Karpas-422 (cell line): ENCODE measurements around the gene FIBP. TPM values are rescaled to one million over a fixed set of nuclear protein-coding genes. Genes with fewer than 3 reads are reported as not detected.
A peak's percentile ranks its signal among the peaks of the same experiment; 100 is the strongest.

ENCODE experiments used
- DNase-seq: peaks from one replicate; pipeline ENCODE4 v3.0.0-alpha.2; 2015
- H2AFZ ChIP-seq: fragments of 200-600 bp; sonication (generic); 2 replicates; pipeline ENCODE4 v1.6.1; 2014; ENCODE audit warnings: antibody characterized with exemption, low read length, mixed read lengths
- H3K27ac ChIP-seq: fragments of 200-600 bp; sonication (generic); 2 replicates; pipeline ENCODE4 v1.5.1; 2014; ENCODE audit warnings: mild to moderate bottlenecking, low read length, moderate library complexity
- H3K27me3 ChIP-seq: fragments of 200-600 bp; sonication (generic); 2 replicates; pipeline ENCODE4 v1.6.1; 2014; ENCODE audit warnings: low read length, mixed read lengths
- H3K36me3 ChIP-seq: fragments of 200-600 bp; sonication (generic); 2 replicates; pipeline ENCODE4 v1.6.1; 2014; ENCODE audit warnings: low read length, mixed read lengths; ENCODE audit not compliant: insufficient read depth
- H3K4me1 ChIP-seq: fragments of 200-600 bp; sonication (generic); 2 replicates; pipeline ENCODE4 v1.6.1; 2014; ENCODE audit warnings: mild to moderate bottlenecking, low read length, mixed read lengths
- H3K4me2 ChIP-seq: fragments of 200-600 bp; sonication (generic); 2 replicates; pipeline ENCODE4 v1.6.1; 2014; ENCODE audit warnings: low read length, low read depth, mild to moderate bottlenecking; ENCODE audit not compliant: poor library complexity, severe bottlenecking
- H3K4me3 ChIP-seq: fragments of 200-600 bp; sonication (generic); 2 replicates; pipeline ENCODE4 v1.5.1; 2014; ENCODE audit warnings: mild to moderate bottlenecking, antibody characterized with exemption, low read length, mixed read lengths
- H3K79me2 ChIP-seq: fragments of 200-600 bp; sonication (generic); 2 replicates; pipeline ENCODE4 v1.6.1; 2014; ENCODE audit warnings: mild to moderate bottlenecking, low read length, mixed read lengths
- H3K9ac ChIP-seq: fragments of 200-600 bp; sonication (generic); 2 replicates; pipeline ENCODE4 v1.6.0; 2014; ENCODE audit warnings: low read length
- H3K9me2 ChIP-seq: fragments of 200-600 bp; sonication (generic), shearing (Covaris generic); replicated peaks from 2 replicates; pipeline ENCODE4 v1.6.0; 2014; ENCODE audit warnings: mild to moderate bottlenecking, low read length, moderate library complexity; ENCODE audit not compliant: insufficient read depth
- H3K9me3 ChIP-seq: fragments of 300-700, 200-600 bp; sonication (generic); 2 replicates; pipeline ENCODE4 v1.6.1; 2014; ENCODE audit warnings: low read length, mixed read lengths
- H4K20me1 ChIP-seq: fragments of 200-600 bp; sonication (generic); 2 replicates; pipeline ENCODE4 v1.6.1; 2014; ENCODE audit warnings: mild to moderate bottlenecking, antibody characterized with exemption, low read length, low read depth; ENCODE audit not compliant: insufficient read depth
- total RNA-seq: library from RNA; depleted of rRNA; stranded (reverse); fragments of >200 nt; shearing (Covaris generic); gene quantifications from 2 replicates; pipeline ENCODE4 v1.2.3, GENCODE V29; 2014; ENCODE audit warnings: low replicate concordance

The FIBP gene
- total RNA-seq, 1 experiment from 2014 or later = 207 TPM

DNA sequence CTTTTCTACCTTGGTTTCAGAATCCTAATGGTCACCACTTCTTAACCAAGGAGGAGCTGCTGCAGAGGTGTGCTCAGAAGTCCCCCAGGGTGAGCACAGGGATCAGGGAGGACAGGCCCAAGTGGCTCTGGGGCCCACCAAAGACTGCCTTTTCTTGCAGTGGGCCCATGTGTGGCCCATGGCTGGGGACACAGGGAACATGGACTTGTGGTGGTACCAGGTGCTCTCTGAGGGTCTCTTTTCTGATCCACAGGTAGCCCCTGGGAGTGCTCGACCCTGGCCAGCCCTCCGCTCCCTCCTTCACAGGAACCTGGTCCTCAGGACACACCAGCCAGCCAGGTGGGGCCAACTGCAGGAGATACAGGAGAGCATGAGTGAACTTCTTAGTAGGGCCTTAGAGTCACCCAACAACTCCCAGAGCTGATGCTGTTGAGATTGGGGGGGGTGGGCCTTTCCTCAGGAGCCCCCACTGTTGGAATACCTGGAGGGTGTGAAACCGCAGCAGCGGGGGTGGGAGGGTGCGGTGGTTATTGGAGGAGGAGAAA is 26.0 kb downstream of the FIBP start:
- H3K4me3 ChIP-seq = peak overlapping the region; percentile 91; the same call in 1 of the 2 replicates
- peaks cover 27% of the 10 kb centered on the region for H3K4me1 ChIP-seq
- no peaks in the 10 kb centered on the region for H3K9me3 ChIP-seq
- peak overlapping the region; percentile 87 for H3K9ac ChIP-seq
- no peaks in the 10 kb centered on the region for H3K9me2 ChIP-seq
- H4K20me1 ChIP-seq = peaks cover 9% of the 10 kb centered on the region; the same call in 1 of the 2 replicates
- H3K79me2 ChIP-seq = peaks cover 21% of the 10 kb centered on the region
- no peak overlapping the region for H3K27ac ChIP-seq
- H3K27me3 ChIP-seq = no peaks in the 10 kb centered on the region
- peaks cover 20% of the 10 kb centered on the region for H3K36me3 ChIP-seq
- no peak for DNase-seq
- peak overlapping the region; percentile 88 for H3K4me2 ChIP-seq
- H2AFZ ChIP-seq = no peak overlapping the region

DNA sequence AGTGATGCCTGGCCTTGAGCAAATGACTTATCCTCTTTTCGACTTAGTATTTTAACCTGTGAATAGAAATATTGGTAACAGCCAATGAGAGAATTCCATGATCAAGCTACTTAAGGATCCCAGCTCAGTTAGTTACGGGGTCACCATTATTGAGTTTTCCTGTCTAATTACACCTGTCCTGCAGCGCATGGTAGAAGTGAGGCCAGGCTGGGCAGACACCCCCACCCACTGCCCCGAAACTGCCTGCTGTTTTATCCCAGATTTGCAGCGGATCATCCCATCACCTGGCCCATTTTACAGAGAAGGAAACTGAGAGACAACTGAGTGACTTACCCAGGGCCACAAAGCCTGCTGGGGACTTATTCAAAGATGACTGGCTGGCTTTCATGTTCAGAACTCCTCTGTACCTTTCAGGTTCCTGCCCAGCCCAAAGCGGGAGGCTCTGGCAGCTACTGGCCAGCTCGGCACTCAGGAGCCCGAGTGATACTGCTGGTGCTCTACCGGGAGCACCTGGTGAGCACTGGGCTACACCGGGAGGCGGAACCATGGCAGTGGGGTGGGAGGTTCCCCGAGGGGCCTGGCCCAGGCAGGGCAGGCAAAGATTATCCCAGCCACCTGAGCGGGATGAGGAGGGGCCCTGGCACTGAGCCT is 26.6 kb downstream of the FIBP start:
- Histone ChIP-seq H3K9me3 (no peaks in the 10 kb centered on the region), H3K4me2 (peak overlapping the region; percentile 88), H3K27me3 (no peaks in the 10 kb centered on the region), H3K4me3 (peak overlapping the region; percentile 91), H3K27ac (peak overlapping the region; percentile 90; the same call in 1 of the 2 replicates), H2AFZ (no peak overlapping the region), H3K4me1 (peaks cover 27% of the 10 kb centered on the region), H3K79me2 (peaks cover 27% of the 10 kb centered on the region), H4K20me1 (peaks cover 9% of the 10 kb centered on the region), H3K36me3 (peaks cover 22% of the 10 kb centered on the region), H3K9ac (peak overlapping the region; percentile 87), H3K9me2 (no peaks in the 10 kb centered on the region)
- no peak for DNase-seq

DNA sequence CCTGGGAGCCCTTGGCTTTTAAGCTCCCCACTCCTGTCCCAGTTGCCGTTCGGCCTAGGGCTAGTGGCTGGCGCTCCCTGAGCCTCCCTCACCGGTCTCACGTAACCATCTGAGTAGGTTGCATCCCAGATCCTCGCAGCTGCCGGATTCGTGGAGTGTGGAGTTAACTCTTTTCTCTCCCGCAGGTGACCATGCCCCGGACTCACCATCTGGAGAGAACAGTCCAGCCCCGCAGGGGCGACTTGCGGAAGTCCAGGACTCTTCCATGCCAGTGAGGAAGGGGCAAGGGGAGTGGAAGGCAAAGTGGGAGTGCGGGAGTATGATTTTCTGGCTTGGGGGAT is 27.1 kb downstream of the FIBP start:
- peaks cover 32% of the 10 kb centered on the region for H3K79me2 ChIP-seq
- DNase-seq = no peak
- H3K4me3 ChIP-seq = peak overlapping the region; percentile 91
- no peaks in the 10 kb centered on the region for H3K9me3 ChIP-seq
- no peaks in the 10 kb centered on the region for H3K9me2 ChIP-seq
- peaks cover 14% of the 10 kb centered on the region for H4K20me1 ChIP-seq
- H3K4me2 ChIP-seq = peak overlapping the region; percentile 88
- peak overlapping the region; percentile 90 for H3K27ac ChIP-seq
- peaks cover 27% of the 10 kb centered on the region for H3K36me3 ChIP-seq
- peak overlapping the region; percentile 87 for H3K9ac ChIP-seq
- H3K27me3 ChIP-seq = no peaks in the 10 kb centered on the region
- 0 out of 2 replicates have a peak overlapping the region, but pooled peaks have one; percentile 29 for H2AFZ ChIP-seq
- peaks cover 32% of the 10 kb centered on the region for H3K4me1 ChIP-seq

DNA sequence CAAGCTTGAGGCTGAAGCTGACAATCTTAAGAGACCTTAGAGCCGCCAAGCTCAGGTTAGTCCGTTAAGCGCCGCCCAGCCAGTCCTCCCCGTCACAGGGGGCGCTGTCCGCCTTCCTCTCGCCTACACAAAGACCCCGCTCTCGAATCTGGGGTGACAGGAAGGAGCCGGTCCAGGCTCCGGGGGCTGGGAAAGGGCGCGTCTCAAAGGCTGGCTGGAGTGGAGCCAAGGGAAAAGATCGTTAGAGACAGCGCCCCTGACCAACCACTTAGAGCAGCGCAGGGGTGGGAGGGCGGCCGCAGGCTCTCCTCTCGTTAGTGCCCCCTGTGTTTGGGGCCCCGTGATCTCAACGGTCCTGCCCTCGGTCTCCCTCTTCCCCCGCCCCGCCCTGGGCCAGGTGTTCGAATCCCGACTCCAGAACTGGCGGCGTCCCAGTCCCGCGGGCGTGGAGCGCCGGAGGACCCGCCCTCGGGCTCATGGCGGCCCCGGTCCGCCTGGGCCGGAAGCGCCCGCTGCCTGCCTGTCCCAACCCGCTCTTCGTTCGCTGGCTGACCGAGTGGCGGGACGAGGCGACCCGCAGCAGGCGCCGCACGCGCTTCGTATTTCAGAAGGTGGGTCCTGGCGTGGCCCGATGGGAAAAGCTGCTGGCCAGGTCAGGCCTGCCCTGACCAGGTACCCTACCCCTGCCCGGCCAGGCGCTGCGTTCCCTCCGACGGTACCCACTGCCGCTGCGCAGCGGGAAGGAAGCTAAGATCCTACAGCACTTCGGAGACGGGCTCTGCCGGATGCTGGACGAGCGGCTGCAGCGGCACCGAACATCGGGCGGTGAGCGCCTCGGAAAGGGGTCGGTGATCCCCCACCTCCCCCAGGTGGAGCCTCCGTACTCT is 27.8 kb downstream of the FIBP start, which contains the start of gene MUS81:
MUS81 (plus strand) TSS at position 156 of the 887 bp plus-strand sequence; CDS start at position 477, 321 bp downstream.
- Histone ChIP-seq H2AFZ (0 out of 2 replicates have a peak within 1 kb of the TSS, but pooled peaks have one; percentile 29), H3K9me2 (no peaks in the 10 kb centered on the region), H3K27ac (peak within 1 kb of the TSS; percentile 92), H3K4me1 (peaks cover 34% of the 10 kb centered on the region), H3K9me3 (no peaks in the 10 kb centered on the region), H3K4me2 (peak within 1 kb of the TSS; percentile 88), H4K20me1 (peaks cover 21% of the 10 kb centered on the region), H3K9ac (peak within 1 kb of the TSS; percentile 87), H3K79me2 (peaks cover 38% of the 10 kb centered on the region), H3K4me3 (peak within 1 kb of the TSS; percentile 91), H3K27me3 (no peaks in the 10 kb centered on the region), H3K36me3 (peaks cover 33% of the 10 kb centered on the region)
- peak; percentile 99 for DNase-seq

DNA sequence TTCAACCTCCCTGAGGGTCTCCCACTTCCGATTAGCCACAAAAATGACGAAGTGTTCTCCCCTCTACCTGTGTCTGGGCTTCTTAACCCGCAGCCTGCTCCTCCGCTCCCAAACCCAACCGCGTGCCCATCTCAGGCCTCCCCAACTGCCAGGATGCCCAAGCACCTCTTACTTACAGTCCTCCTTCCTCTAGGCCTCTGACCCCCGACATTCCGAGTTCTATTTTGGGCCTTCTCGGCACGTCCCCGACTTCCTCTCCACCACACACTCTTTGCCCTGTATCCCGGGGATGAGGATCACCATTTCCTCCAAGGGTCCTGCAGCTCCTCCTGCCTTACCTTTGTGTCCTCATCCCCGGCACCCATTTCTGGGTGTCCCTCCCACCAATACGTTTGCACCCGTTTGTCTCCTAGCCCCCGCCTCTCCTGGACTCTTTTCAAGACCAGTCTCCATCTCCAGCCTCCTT is 28.4 kb downstream of the FIBP start:
- Histone ChIP-seq H3K27me3 (no peaks in the 10 kb centered on the region), H3K4me2 (peak overlapping the region; percentile 88), H3K9me3 (no peaks in the 10 kb centered on the region), H3K4me3 (peak overlapping the region; percentile 91), H3K27ac (peak overlapping the region; percentile 90), H3K79me2 (peaks cover 40% of the 10 kb centered on the region), H2AFZ (no peak overlapping the region), H3K9me2 (no peaks in the 10 kb centered on the region), H3K36me3 (peaks cover 40% of the 10 kb centered on the region), H3K4me1 (peaks cover 34% of the 10 kb centered on the region), H4K20me1 (peaks cover 27% of the 10 kb centered on the region), H3K9ac (peak overlapping the region; percentile 87)
- no peak for DNase-seq

DNA sequence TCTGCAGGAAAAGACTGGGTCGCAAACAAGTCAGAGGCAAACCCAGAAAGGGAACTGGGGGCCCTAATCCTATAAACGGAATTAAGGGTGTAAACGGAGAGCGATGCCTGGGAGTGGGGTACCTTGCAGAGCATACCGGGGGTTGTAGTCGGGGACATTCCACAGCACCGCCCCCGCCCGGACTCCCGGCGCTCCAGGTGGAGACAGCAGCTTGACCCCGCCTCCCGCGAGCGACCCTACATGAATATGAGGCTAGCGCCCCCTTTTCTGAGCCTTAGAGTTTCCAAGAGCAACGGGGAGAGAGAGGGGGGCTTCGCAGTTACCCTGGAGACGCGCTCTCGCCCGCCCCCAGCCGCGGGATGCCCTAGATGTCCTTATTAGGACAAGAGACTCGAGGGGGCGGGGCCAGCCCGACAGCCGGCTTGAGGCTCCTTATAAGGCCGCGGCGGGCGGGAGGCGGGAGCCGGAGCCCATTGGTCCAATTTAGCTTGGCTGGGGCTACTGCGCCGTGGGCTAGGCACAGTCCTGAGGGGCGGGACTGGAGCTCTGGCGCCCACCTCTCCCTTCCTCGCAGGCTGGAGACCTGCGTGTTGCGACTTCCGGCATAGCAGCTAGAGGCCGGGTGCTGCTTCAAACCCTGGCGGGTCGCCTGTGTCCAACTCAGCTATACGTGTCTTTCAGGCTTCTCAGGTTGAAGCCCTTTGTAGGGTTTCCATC is 29.0 kb downstream of the FIBP start:
- Histone ChIP-seq H3K4me2 (peak overlapping the region; percentile 88), H3K9ac (peak overlapping the region; percentile 87), H2AFZ (no peak overlapping the region), H3K27me3 (no peaks in the 10 kb centered on the region), H4K20me1 (peaks cover 33% of the 10 kb centered on the region), H3K4me3 (peak overlapping the region; percentile 91), H3K4me1 (peaks cover 34% of the 10 kb centered on the region), H3K27ac (peak overlapping the region; percentile 92), H3K36me3 (peaks cover 45% of the 10 kb centered on the region), H3K9me3 (no peaks in the 10 kb centered on the region), H3K79me2 (peaks cover 40% of the 10 kb centered on the region), H3K9me2 (no peaks in the 10 kb centered on the region)
- peak; percentile 100 for DNase-seq

DNA sequence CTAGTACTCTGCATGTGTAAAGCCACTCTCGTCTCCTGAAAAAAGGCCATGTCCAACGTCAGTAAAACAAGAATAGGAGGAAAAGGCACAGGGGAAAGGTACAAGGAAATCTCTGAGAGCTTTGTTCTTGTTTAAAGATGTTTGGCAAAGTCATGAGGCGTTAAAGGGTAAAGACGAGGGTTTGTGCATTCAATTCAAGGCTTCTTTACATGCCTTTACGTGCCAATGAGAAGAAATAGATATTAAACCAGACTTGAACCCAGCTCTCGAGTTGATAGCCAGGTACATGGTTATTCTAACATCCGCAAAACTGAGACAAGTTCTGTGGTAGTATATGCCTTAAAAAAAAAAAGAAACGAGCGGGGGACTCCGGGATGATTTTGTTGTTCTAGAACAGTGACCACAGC is 29.6 kb downstream of the FIBP start:
- Histone ChIP-seq H4K20me1 (peaks cover 38% of the 10 kb centered on the region), H3K9me3 (no peaks in the 10 kb centered on the region), H3K9ac (peak overlapping the region; percentile 81), H3K27me3 (no peaks in the 10 kb centered on the region), H3K4me1 (peaks cover 34% of the 10 kb centered on the region), H3K79me2 (peaks cover 40% of the 10 kb centered on the region), H3K4me2 (peak overlapping the region; percentile 88), H3K27ac (peak overlapping the region; percentile 92), H3K36me3 (peaks cover 47% of the 10 kb centered on the region), H2AFZ (no peak overlapping the region), H3K9me2 (no peaks in the 10 kb centered on the region), H3K4me3 (peak overlapping the region; percentile 75)
- DNase-seq = no peak
